ENCODE data around the gene SAMD8.

The SAMD8 gene

GRCh38 chr10:75223507-75223906 is 112.1 kb downstream of the SAMD8 start:
- no peak for DNase-seq (ENCODE audit: low read depth in 2 of 2)

GRCh38 chr10:75226095-75226494 is 114.6 kb downstream of the SAMD8 start:
- no peak for DNase-seq (ENCODE audit: low read depth in 2 of 2)

GRCh38 chr10:75226656-75227055 is 115.2 kb downstream of the SAMD8 start:
- no peak for DNase-seq (ENCODE audit: low read depth in 2 of 2)

- DNase-seq (ENCODE audit: low read depth in 2 of 2): no peak
These were observed 116.8 kb downstream of the SAMD8 start for GRCh38 chr10:75228278-75228677.

- DNase-seq (ENCODE audit: low read depth in 2 of 2): no peak
These were observed 117.4 kb downstream of the SAMD8 start for GRCh38 chr10:75228834-75229233.

GRCh38 chr10:75229971-75230370 is 118.5 kb downstream of the SAMD8 start:
- DNase-seq (ENCODE audit: low read depth in 2 of 2): no peak

GRCh38 chr10:75230600-75231038 is 119.2 kb downstream of the SAMD8 start:
- peak; percentile 87 to 90 for DNase-seq (ENCODE audit: low read depth in 2 of 2)

Measured in stimulated activated CD8-positive, alpha-beta memory T cell treated with anti-CD3 and anti-CD28 coated beads, Interleukin-2, amount 100 ng/mL, for 48 hours (primary cell).